ENCODE measurements around the gene CT47C1. TPM values are rescaled to one million over a fixed set of nuclear protein-coding genes. Genes with fewer than 3 reads are reported as not detected.

The CT47C1 gene
- total RNA-seq, 4 donors from 2014 or later: not detected

- no peak for DNase-seq
- TF ChIP-seq CTCF (IDR thresholded peaks at IDR 0.05) (no peak), POLR2A (IDR thresholded peaks at IDR 0.05) (no peak)
- no peaks in the 10 kb centered on the region for H3K36me3 ChIP-seq
- 96 to 97% methylated on average over 32 to 34 of the region's 43 CpGs for WGBS, 2 donors
- no peak overlapping the region for H3K27ac ChIP-seq
- no peak overlapping the region for H3K4me3 ChIP-seq (replicated peaks in 1 of 3)
- H3K9me3 ChIP-seq: no peaks in the 10 kb centered on the region
- no peaks in the 10 kb centered on the region for H3K27me3 ChIP-seq
- H3K4me1 ChIP-seq: no peaks in the 10 kb centered on the region
- intact Hi-C loops (cut with DNase I): no loop called here
Measured at GRCh38 chrX:119073200-119073905, 560 bp downstream of the CT47C1 start.

GRCh38 chrX:119073911-119074310 is 1.1 kb downstream of the CT47C1 start:
- H3K4me1 ChIP-seq: no peaks in the 10 kb centered on the region
- DNase-seq: no peak
- no peak overlapping the region for H3K27ac ChIP-seq
- H3K4me3 ChIP-seq (replicated peaks in 1 of 3): no peak overlapping the region
- TF ChIP-seq CTCF (IDR thresholded peaks at IDR 0.05): no peak
- no peak for TF ChIP-seq POLR2A (IDR thresholded peaks at IDR 0.05)
- no peaks in the 10 kb centered on the region for H3K27me3 ChIP-seq
- intact Hi-C loops (cut with DNase I): no loop called here
- H3K36me3 ChIP-seq: no peaks in the 10 kb centered on the region
- 86 to 95% methylated on average over 12 of the region's 19 CpGs for WGBS, 2 donors
- no peaks in the 10 kb centered on the region for H3K9me3 ChIP-seq

GRCh38 chrX:119075270-119076025 is 2.7 kb downstream of the CT47C1 start:
- DNase-seq: no peak
- 73 to 75% methylated on average over 3 of the region's 3 CpGs for whole genome bisulfite sequencing, 2 donors

GRCh38 chrX:119082278-119082677 is 9.5 kb downstream of the CT47C1 start:
- intact Hi-C loops (cut with DNase I): no loop called here

More at GRCh38 chrX:119075270-119076025, 2.7 kb downstream of the CT47C1 start:
- no peaks in the 10 kb centered on the region for H3K36me3 ChIP-seq
- no peaks in the 10 kb centered on the region for H3K9me3 ChIP-seq
- no peaks in the 10 kb centered on the region for H3K4me1 ChIP-seq
- H3K27ac ChIP-seq: no peak overlapping the region
- TF ChIP-seq POLR2A (IDR thresholded peaks at IDR 0.05): no peak
- TF ChIP-seq CTCF (IDR thresholded peaks at IDR 0.05): no peak
- intact Hi-C loops (cut with DNase I): no loop called here
- no peak overlapping the region for H3K4me3 ChIP-seq (replicated peaks in 1 of 3)
- H3K27me3 ChIP-seq: no peaks in the 10 kb centered on the region

More at GRCh38 chrX:119082278-119082677, 9.5 kb downstream of the CT47C1 start:
- TF ChIP-seq POLR2A (IDR thresholded peaks at IDR 0.05) (no peak), CTCF (IDR thresholded peaks at IDR 0.05) (no peak)
- no peaks in the 10 kb centered on the region for H3K36me3 ChIP-seq
- 93 to 95% methylated on average over 1 of the region's 1 CpG for WGBS, 2 donors
- no peak overlapping the region for H3K4me3 ChIP-seq (replicated peaks in 1 of 3)
- H3K4me1 ChIP-seq: no peaks in the 10 kb centered on the region
- H3K27me3 ChIP-seq: no peaks in the 10 kb centered on the region
- H3K27ac ChIP-seq: no peak overlapping the region
- DNase-seq: no peak
- H3K9me3 ChIP-seq: no peaks in the 10 kb centered on the region
